ENCODE measurements around the gene RPN2. TPM values are rescaled to one million over a fixed set of nuclear protein-coding genes. Genes with fewer than 3 reads are reported as not detected.

RPN2 gene
- total and polyA plus RNA-seq, 2 of the 13 experiments (the other 11 are each of a cell fraction or from before 2014, with no cell fraction given) = 587 to 1,818 TPM

DNA sequence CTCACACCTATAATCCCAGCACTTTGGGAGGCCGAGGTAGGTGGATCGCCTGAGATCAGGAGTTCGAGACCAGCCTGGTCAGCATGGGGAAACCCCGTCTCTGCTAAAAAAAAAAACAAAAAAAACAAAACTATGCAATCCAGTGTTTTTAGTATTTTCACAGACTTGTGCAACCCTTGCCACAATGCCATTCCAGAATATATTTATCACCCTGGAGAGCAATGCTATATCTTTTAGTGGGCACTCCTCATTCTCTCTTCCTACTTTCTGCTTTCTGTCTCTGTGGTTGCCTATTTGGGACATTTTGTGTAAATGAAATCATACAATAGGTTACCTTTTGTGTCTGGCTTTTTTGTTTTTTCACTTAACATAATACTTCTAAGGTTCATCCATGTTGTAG, 39.3 kb downstream of the RPN2 start (continued):
- TF ChIP-seq TBL1XR1 (IDR thresholded peaks at IDR 0.05; ENCODE audit: borderline replicate concordance, low read length, partially characterized antibody) = no peak
- TF ChIP-seq ZFP36 (IDR thresholded peaks at IDR 0.05; ENCODE audit: borderline replicate concordance, low read depth, low read length, partially characterized antibody) = no peak

- Histone ChIP-seq H3K27ac (ENCODE audit: extremely low read length, insufficient read depth, low read length) (no peak overlapping the region), H3K9ac (ENCODE audit: insufficient read depth, low read depth, low read length) (no peak overlapping the region), H3K79me2 (ENCODE audit: insufficient read depth, low read length) (peaks cover 23% of the 10 kb centered on the region), H2AFZ (ENCODE audit: low read length) (no peak overlapping the region), H3K27me3 (ENCODE audit: control insufficient read depth in 1 of 2, insufficient read depth in 2 of 2, low read length in 2 of 2) (no peaks in the 10 kb centered on the region), H3K36me3 (replicated peaks in 1 of 2; ENCODE audit: control insufficient read depth in 1 of 2, insufficient read depth in 2 of 2, low read length in 2 of 2) (peaks cover 47 to 89% of the 10 kb centered on the region in 2 experiments), H3K9me3 (ENCODE audit: low read length) (no peaks in the 10 kb centered on the region), H3K4me1 (ENCODE audit: insufficient read depth, low read length) (peaks cover 10% of the 10 kb centered on the region), H3K4me2 (ENCODE audit: low read depth, low read length) (no peak overlapping the region), H3K4me3 (replicated peaks in 1 of 3; ENCODE audit: insufficient read depth in 1 of 3, low read depth in 2 of 3, low read length in 3 of 3) (no peak overlapping the region), H4K20me1 (ENCODE audit: insufficient read depth, low read length) (peaks cover 17% of the 10 kb centered on the region)
- in situ Hi-C loops (cut with HindIII; ENCODE audit: extremely low pct_ligation_motif_present, low pct_unique_long_range_greater_than_20kb) (no loop called here), intact Hi-C loops (cut with micrococcal nuclease; ENCODE audit: unreplicated experiment) (no loop called here)
- DNase-seq (ENCODE audit: low spot score) (no peak), FAIRE-seq (no peak), ATAC-seq (no peak)
- 75% methylated on average over 4 of the region's 4 CpGs for WGBS (ENCODE audit: low lambda C conversion rate)
- CTCF ChIA-PET (ENCODE audit: low intra/inter-chr PET ratio, low total read pairs) = no interaction called here
- POLR2A ChIA-PET = no interaction called here
- TF ChIP-seq RBM22 (optimal IDR thresholded peaks at IDR 0.05; ENCODE audit: low read length) (no peak), PRMT3 (CRISPR knock-in tag; IDR thresholded peaks at IDR 0.05; ENCODE audit: borderline replicate concordance, low read depth) (no peak), ZNF263 (CRISPR knock-in tag; IDR thresholded peaks at IDR 0.05) (no peak)
- no TSS peak for BruUV-seq (replicated peaks)
Observed at GRCh38 chr20:37218976-37219375, 39.8 kb downstream of the RPN2 start.

GRCh38 chr20:37219751-37220668, 40.9 kb downstream of the RPN2 start:
- FAIRE-seq (no peak), ATAC-seq (no peak), DNase-seq (ENCODE audit: low spot score) (no peak)
- peaks cover 10% of the 10 kb centered on the region for H3K4me1 ChIP-seq (ENCODE audit: insufficient read depth, low read length)
- H3K4me2 ChIP-seq (ENCODE audit: low read depth, low read length) = no peak overlapping the region
- CTCF ChIA-PET (ENCODE audit: low intra/inter-chr PET ratio, low total read pairs) = no interaction called here
- 89% methylated on average over 10 of the region's 10 CpGs for WGBS (ENCODE audit: low lambda C conversion rate)
- POLR2A ChIA-PET = interaction anchor here (1.0 kb wide), 1 partner anchor 308 kb away, joined by 4 read pairs; the partner anchor contains the start of gene BLCAP
- H3K4me3 ChIP-seq (replicated peaks in 1 of 3; ENCODE audit: insufficient read depth in 1 of 3, low read depth in 2 of 3, low read length in 3 of 3) = no peak overlapping the region
- intact Hi-C loops (cut with micrococcal nuclease; ENCODE audit: unreplicated experiment) (no loop called here), in situ Hi-C loops (cut with HindIII; ENCODE audit: extremely low pct_ligation_motif_present, low pct_unique_long_range_greater_than_20kb) (no loop called here)
- no peak overlapping the region for H3K27ac ChIP-seq (ENCODE audit: extremely low read length, insufficient read depth, low read length)
- no peaks in the 10 kb centered on the region for H3K27me3 ChIP-seq (ENCODE audit: control insufficient read depth in 1 of 2, insufficient read depth in 2 of 2, low read length in 2 of 2)
- H3K79me2 ChIP-seq (ENCODE audit: insufficient read depth, low read length) = peaks cover 23% of the 10 kb centered on the region
- no TSS peak for BruUV-seq (replicated peaks)
- no peak overlapping the region for H2AFZ ChIP-seq (ENCODE audit: low read length)
- H3K36me3 ChIP-seq (replicated peaks in 1 of 2; ENCODE audit: control insufficient read depth in 1 of 2, insufficient read depth in 2 of 2, low read length in 2 of 2) = peaks cover 49 to 91% of the 10 kb centered on the region in 2 experiments
- no peak overlapping the region for H3K9ac ChIP-seq (ENCODE audit: insufficient read depth, low read depth, low read length)
- H4K20me1 ChIP-seq (ENCODE audit: insufficient read depth, low read length) = peaks cover 17% of the 10 kb centered on the region
- no peak for TF ChIP-seq RFXAP (CRISPR knock-in tag; IDR thresholded peaks at IDR 0.05; ENCODE audit: borderline replicate concordance)
- no peak for TF ChIP-seq XBP1 (CRISPR knock-in tag; IDR thresholded peaks at IDR 0.05)
- TF ChIP-seq MEIS1 (CRISPR knock-in tag; IDR thresholded peaks at IDR 0.05; ENCODE audit: borderline replicate concordance) = no peak
- TF ChIP-seq, protein P1, sequence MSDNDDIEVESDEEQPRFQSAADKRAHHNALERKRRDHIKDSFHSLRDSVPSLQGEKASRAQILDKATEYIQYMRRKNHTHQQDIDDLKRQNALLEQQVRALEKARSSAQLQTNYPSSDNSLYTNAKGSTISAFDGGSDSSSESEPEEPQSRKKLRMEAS (IDR thresholded peaks at IDR 0.05) = no peak
- TF ChIP-seq HDAC6 (IDR thresholded peaks at IDR 0.05; ENCODE audit: low read depth, low read length) = no peak
- no peak for TF ChIP-seq ZNF790 (CRISPR knock-in tag; IDR thresholded peaks at IDR 0.05; ENCODE audit: borderline replicate concordance)
- no peak for TF ChIP-seq ZSCAN21 (CRISPR knock-in tag; IDR thresholded peaks at IDR 0.05; ENCODE audit: borderline replicate concordance)
- no peaks in the 10 kb centered on the region for H3K9me3 ChIP-seq (ENCODE audit: low read length)

Data from HepG2 (cell line).